WI38 (cell line): Measurements from ENCODE around the gene TMEM72.

Source experiments
- H3K4me3 ChIP-seq: 2 replicates; pipeline ENCODE4 v1.5.1; 2011; ENCODE audit warnings: low read depth, mild to moderate bottlenecking, control low read depth, low read length
- TF ChIP-seq, protein P1 (sequence below): IDR thresholded peaks from 2 replicates; pipeline ENCODE4 v1.5.1; 2012; ENCODE audit warnings: low read depth, mild to moderate bottlenecking, control low read depth, low read length

The TMEM72 gene

DNA sequence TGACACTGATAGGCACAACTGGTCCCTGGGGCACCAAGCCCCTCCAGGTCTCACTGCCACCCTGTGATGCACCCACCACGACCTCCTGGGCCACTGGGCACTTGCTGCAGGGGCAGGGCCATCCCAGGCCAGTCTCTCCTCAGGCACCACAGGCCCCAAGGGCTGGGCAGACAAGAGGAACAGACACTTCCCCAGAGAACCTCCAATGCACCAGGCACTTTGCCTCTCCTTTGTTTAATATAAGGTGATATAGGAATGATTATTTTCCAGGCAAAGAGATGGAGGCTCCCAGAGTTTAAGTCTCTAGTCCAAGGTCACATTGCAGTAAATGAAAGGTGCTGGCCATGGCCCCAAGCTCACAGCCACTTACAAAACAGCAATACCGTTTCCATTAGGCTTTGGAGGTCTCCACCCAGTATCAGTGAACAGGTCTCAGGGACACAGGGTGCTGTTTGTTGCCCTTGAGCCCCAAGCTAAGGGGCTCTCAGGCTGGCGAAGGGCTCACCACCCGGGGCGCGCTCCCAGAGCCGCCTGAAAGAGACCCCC is 63.0 kb downstream of the TMEM72 start:
- TF ChIP-seq, protein P1, sequence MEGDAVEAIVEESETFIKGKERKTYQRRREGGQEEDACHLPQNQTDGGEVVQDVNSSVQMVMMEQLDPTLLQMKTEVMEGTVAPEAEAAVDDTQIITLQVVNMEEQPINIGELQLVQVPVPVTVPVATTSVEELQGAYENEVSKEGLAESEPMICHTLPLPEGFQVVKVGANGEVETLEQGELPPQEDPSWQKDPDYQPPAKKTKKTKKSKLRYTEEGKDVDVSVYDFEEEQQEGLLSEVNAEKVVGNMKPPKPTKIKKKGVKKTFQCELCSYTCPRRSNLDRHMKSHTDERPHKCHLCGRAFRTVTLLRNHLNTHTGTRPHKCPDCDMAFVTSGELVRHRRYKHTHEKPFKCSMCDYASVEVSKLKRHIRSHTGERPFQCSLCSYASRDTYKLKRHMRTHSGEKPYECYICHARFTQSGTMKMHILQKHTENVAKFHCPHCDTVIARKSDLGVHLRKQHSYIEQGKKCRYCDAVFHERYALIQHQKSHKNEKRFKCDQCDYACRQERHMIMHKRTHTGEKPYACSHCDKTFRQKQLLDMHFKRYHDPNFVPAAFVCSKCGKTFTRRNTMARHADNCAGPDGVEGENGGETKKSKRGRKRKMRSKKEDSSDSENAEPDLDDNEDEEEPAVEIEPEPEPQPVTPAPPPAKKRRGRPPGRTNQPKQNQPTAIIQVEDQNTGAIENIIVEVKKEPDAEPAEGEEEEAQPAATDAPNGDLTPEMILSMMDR: no peak
- H3K4me3 ChIP-seq: 0 out of 2 replicates have a peak overlapping the region, but pooled peaks have one; percentile 32

- TF ChIP-seq, protein P1: peak; percentile 93
- H3K4me3 ChIP-seq: peak overlapping the region; percentile 32
These were observed 63.7 kb downstream of the TMEM72 start for GRCh38 chr10:44974628-44975430.

GRCh38 chr10:44975431-44976331 is 64.5 kb downstream of the TMEM72 start:
- TF ChIP-seq, protein P1: no peak
- H3K4me3 ChIP-seq: no peak overlapping the region; the same call in 1 of the 2 replicates

DNA sequence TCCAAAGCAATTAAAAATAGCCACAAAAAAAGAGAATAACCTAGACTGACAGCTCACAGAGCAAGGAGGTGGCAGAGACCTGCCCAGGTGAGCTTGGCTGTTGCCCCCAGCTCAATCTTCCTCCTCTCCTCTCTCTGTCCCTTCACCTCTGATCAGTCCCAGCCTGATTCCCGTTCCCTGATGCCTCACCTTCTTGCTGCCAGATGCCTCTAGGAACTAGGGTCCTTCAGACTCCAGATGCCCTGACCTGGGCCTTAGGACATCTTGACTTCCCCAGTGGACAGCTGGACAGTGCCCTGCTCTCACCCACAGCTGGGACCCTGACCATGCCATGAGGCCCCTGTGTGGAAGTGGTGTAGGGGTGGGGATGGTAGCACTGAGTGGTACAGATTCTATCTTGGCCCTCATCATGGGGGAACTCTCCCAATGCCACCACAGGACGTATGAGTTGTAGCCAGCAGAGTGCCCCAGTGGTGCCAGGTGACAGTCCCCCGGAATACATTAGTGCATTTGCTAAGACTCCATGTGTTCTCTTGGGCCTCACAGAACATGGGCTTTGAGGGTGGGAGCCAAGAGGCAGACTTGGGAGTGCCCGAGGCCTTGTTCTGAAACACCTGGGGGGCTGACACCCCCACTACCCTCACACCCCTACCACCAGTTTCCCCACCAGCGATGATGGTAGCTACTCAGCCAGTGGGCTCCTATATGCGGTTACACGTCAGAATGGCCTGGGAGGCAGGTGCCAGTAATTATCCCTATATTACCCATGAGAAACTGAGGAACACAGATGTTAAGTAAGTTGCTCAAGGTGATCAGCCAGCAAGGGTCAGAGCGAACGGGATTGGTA is 65.4 kb downstream of the TMEM72 start:
- TF ChIP-seq, protein P1: no peak
- peak overlapping the region; percentile 68 for H3K4me3 ChIP-seq

DNA sequence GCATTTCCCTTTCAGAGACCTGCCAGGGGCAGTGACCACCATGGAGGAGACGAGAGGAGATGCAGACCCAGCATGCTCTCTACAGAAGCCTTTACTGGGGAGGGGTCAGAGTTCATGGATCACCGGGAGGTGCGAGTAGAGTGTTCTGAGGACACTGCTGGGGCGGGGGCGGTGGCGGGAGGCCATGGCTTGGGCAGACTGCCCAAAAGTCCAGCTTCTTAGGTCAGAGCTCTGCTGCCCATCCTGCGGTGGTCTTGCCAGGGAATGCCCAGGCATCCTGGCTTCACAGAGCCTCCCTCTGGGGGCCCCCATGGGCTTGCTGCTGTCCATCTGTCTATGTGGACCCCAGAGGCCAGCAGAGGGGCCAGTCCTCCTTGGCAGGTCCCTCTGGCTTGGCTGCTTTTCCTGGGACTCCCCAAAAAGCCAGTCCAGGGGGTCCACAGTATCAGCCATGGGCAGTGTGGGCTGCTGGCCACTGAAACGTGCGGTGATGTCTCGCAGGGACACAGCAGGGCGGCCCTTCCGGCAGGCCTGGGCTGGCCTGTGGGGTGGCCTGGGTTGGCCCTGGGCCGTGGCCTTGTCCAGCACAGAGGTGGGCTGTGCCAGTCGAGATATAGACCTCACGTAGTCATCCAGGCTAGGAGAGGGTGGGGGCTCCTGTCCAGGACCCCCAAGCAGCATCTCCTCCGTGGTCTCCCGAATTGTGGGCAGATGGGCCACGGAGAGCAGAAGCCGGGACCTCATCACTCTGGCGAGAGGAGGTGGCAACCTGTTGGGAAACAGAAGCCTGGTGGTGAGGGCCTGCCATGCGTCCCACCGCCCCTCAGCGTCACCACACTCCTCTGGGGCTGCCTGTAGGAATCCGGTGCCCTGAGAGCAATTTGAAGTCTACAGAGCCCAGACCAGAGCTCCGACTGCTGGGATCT is 66.4 kb downstream of the TMEM72 start:
- peak overlapping the region; percentile 68 for H3K4me3 ChIP-seq

More for the DNA sequence above, 66.4 kb downstream of the TMEM72 start:
- TF ChIP-seq, protein P1: no peak
